Measurements from ENCODE around the gene ACBD4. TPM values are rescaled to one million over a fixed set of nuclear protein-coding genes. Genes with fewer than 3 reads are reported as not detected.

The ACBD4 gene
- total RNA-seq, 4 donors from 2014 or later, result 15.0 to 28.8 (median 23.5) TPM

- no peak for ATAC-seq
- H3K36me3 ChIP-seq, result peaks cover 0 to 11% of the 10 kb centered on the region in 2 donors
- peak overlapping the region; percentile 81 to 98 (median 96) for H3K27ac ChIP-seq
- 79% methylated on average over 7 of the region's 8 CpGs; no CpG with 5 or more reads in 1 of the 2 donors for WGBS, 2 donors (ENCODE audit: low coverage in 1 of 2)
- peak overlapping the region in 1 of 2 donors; percentile 62 for H3K4me3 ChIP-seq
- H3K27me3 ChIP-seq, result no peaks in the 10 kb centered on the region
- TF ChIP-seq POLR2A (IDR thresholded peaks at IDR 0.05) (no peak), EP300 (IDR thresholded peaks at IDR 0.05) (no peak), POLR2AphosphoS5 (IDR thresholded peaks at IDR 0.05) (no peak), CTCF (IDR thresholded peaks at IDR 0.05) (no peak)
- peaks cover 0 to 46% (median 22%) of the 10 kb centered on the region in 3 donors for H3K4me1 ChIP-seq
- H3K9me3 ChIP-seq, result no peaks in the 10 kb centered on the region
Measured at GRCh38 chr17:45145035-45145389, 9.5 kb downstream of the ACBD4 start.

- Histone ChIP-seq H3K4me3 (no peak overlapping the region), H3K4me1 (peaks cover 0 to 55% (median 23%) of the 10 kb centered on the region in 3 donors), H3K27me3 (no peaks in the 10 kb centered on the region), H3K9me3 (no peaks in the 10 kb centered on the region), H3K27ac (peak overlapping the region; percentile 84 to 98 (median 96)), H3K36me3 (no peaks in the 10 kb centered on the region)
- no peak for ATAC-seq
- WGBS, 2 donors (ENCODE audit: low coverage in 1 of 2), result 73 to 84% methylated on average over 4 to 10 of the region's 10 CpGs
- no peak for TF ChIP-seq CTCF (IDR thresholded peaks at IDR 0.05)
- no peak for TF ChIP-seq EP300 (IDR thresholded peaks at IDR 0.05)
- TF ChIP-seq POLR2A (IDR thresholded peaks at IDR 0.05), result no peak
- no peak for TF ChIP-seq POLR2AphosphoS5 (IDR thresholded peaks at IDR 0.05)
Measured at GRCh38 chr17:45146166-45146565, 10.7 kb downstream of the ACBD4 start.

- Histone ChIP-seq H3K27me3 (no peaks in the 10 kb centered on the region), H3K9me3 (no peaks in the 10 kb centered on the region), H3K27ac (peak overlapping the region; percentile 84 to 98 (median 96)), H3K4me3 (peak overlapping the region in 1 of 2 donors; percentile 70), H3K36me3 (no peaks in the 10 kb centered on the region), H3K4me1 (peaks cover 1 to 59% (median 26%) of the 10 kb centered on the region in 3 donors)
- 52 to 62% methylated on average over 2 to 4 of the region's 4 CpGs for WGBS, 2 donors (ENCODE audit: low coverage in 1 of 2)
- no peak for TF ChIP-seq POLR2A (IDR thresholded peaks at IDR 0.05)
- no peak for ATAC-seq
Measured at GRCh38 chr17:45146592-45146889, 11.1 kb downstream of the ACBD4 start.

GRCh38 chr17:45146890-45147580 lies 11.5 kb downstream of the ACBD4 start:
- Histone ChIP-seq H3K9me3 (no peaks in the 10 kb centered on the region), H3K27me3 (no peaks in the 10 kb centered on the region), H3K4me1 (peaks cover 3 to 64% (median 30%) of the 10 kb centered on the region in 3 donors), H3K27ac (peak overlapping the region; percentile 84 to 98 (median 96)), H3K36me3 (no peaks in the 10 kb centered on the region), H3K4me3 (peak overlapping the region; percentile 44 to 70)
- ATAC-seq, result peak; percentile 6
- TF ChIP-seq EP300 (IDR thresholded peaks at IDR 0.05) (no peak), CTCF (IDR thresholded peaks at IDR 0.05) (peak in 1 of 4 experiments; percentile 3), POLR2A (IDR thresholded peaks at IDR 0.05) (no peak), POLR2AphosphoS5 (IDR thresholded peaks at IDR 0.05) (peak; percentile 59)
- WGBS, 2 donors (ENCODE audit: low coverage in 1 of 2), result 0 to 2% methylated on average over 10 to 20 of the region's 29 CpGs

- Histone ChIP-seq H3K36me3 (no peaks in the 10 kb centered on the region), H3K27me3 (no peaks in the 10 kb centered on the region), H3K4me3 (peak overlapping the region; percentile 44 to 70), H3K4me1 (peaks cover 3 to 70% (median 36%) of the 10 kb centered on the region in 3 donors), H3K9me3 (no peaks in the 10 kb centered on the region), H3K27ac (peak overlapping the region; percentile 84 to 98 (median 96))
- peak; percentile 41 for ATAC-seq
- 0% methylated on average over 27 to 33 of the region's 38 CpGs for WGBS, 2 donors (ENCODE audit: low coverage in 1 of 2)
- TF ChIP-seq CTCF (IDR thresholded peaks at IDR 0.05) (peak in 1 of 4 experiments; percentile 3), POLR2A (IDR thresholded peaks at IDR 0.05) (peak; percentile 10 to 27), POLR2AphosphoS5 (IDR thresholded peaks at IDR 0.05) (peak; percentile 94), EP300 (IDR thresholded peaks at IDR 0.05) (no peak)
Measured at GRCh38 chr17:45147581-45148182, 12.2 kb downstream of the ACBD4 start.

All from gastroesophageal sphincter (tissue), 4 donors.